BLaER1 (cell line): ENCODE measurements around the gene COQ5.

Source experiments
- H3K27ac ChIP-seq: shearing (Covaris generic); formaldehyde crosslinking; 2 replicates; pipeline ENCODE4 v1.8.1; 2022
- H3K27me3 ChIP-seq: shearing (Covaris generic); formaldehyde crosslinking; 2 replicates; pipeline ENCODE4 v1.8.1; 2022
- H3K36me3 ChIP-seq: shearing (Covaris generic); formaldehyde crosslinking; 2 replicates; pipeline ENCODE4 v1.8.1; 2022
- H3K4me1 ChIP-seq: shearing (Covaris generic); formaldehyde crosslinking; 2 replicates; pipeline ENCODE4 v1.8.1; 2022
- H3K4me2 ChIP-seq: shearing (Covaris generic); formaldehyde crosslinking; 2 replicates; pipeline ENCODE4 v1.8.1; 2022
- H3K4me3 ChIP-seq: shearing (Covaris generic); formaldehyde crosslinking; 2 replicates; pipeline ENCODE4 v1.8.1; 2022
- H3K9ac ChIP-seq: shearing (Covaris generic); formaldehyde crosslinking; 2 replicates; pipeline ENCODE4 v1.8.1; 2022
- H3K9me3 ChIP-seq: shearing (Covaris generic); formaldehyde crosslinking; 2 replicates; pipeline ENCODE4 v1.8.1; 2022
- H4K20me1 ChIP-seq: shearing (Covaris generic); formaldehyde crosslinking; 2 replicates; pipeline ENCODE4 v1.8.1; 2022
- Cebpa-rat ChIP-seq: shearing (Covaris generic); IDR thresholded peaks from 2 replicates; pipeline ENCODE4 v1.8.1; 2022

COQ5 gene

DNA sequence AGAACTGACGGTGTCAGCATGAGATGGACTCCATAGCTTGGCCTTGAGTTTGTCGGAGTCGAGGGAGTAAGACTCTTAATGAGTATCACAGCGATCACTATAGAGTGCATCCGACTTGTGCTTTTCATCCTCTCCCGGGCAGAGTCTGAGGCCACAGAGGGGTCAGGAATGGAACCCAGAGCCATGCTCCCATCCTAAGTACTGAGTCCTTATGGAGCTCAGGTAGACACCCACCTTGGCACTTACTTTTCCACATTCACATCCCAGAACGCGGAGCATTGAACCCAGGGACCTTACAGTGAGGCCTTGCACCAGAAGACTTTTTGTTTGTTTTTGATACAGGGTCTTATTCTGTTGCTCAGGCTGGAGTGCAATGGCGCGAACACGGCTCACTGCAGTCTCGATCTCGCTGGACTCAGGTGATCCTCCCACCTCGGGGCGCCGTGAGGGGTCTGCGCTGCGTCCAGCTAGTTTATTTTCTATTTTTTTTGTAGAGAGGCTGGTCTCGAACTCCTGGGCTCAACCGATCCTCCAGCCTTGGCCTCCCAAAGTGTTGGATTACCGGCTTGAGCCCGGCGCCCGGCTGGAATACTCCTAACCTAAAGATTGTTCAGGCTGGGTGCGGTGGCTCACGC is 58.7 kb downstream of the COQ5 start:
- Histone ChIP-seq H3K9me3 (no peaks in the 10 kb centered on the region), H3K4me1 (peaks cover 53% of the 10 kb centered on the region), H3K4me2 (peak overlapping the region; percentile 92), H3K27me3 (no peaks in the 10 kb centered on the region), H3K27ac (peak overlapping the region; percentile 97), H3K36me3 (peaks cover 25% of the 10 kb centered on the region), H4K20me1 (peaks cover 38% of the 10 kb centered on the region), H3K9ac (peak overlapping the region; percentile 96), H3K4me3 (peak overlapping the region; percentile 96)
- TF ChIP-seq Cebpa-rat = no peak

- Histone ChIP-seq H3K4me1 (peaks cover 48% of the 10 kb centered on the region), H3K9ac (peak within 1 kb of the TSS; percentile 96), H3K4me2 (peak within 1 kb of the TSS; percentile 92), H3K9me3 (no peaks in the 10 kb centered on the region), H3K36me3 (peaks cover 32% of the 10 kb centered on the region), H3K27ac (peak within 1 kb of the TSS; percentile 97), H3K27me3 (no peaks in the 10 kb centered on the region), H3K4me3 (peak within 1 kb of the TSS; percentile 96), H4K20me1 (peaks cover 45% of the 10 kb centered on the region)
- no peak for TF ChIP-seq Cebpa-rat
These were observed 59.4 kb downstream of the COQ5 start, which contains the start of gene SRSF9 for GRCh38 chr12:120469450-120470149. Gene SRSF9, minus strand, starts transcription at chr12:120469748. Its CDS starts 139 bp downstream, at chr12:120469609.

GRCh38 chr12:120468821-120469449 is 60.0 kb downstream of the COQ5 start:
- Histone ChIP-seq H3K36me3 (peaks cover 39% of the 10 kb centered on the region), H4K20me1 (peaks cover 51% of the 10 kb centered on the region), H3K4me3 (peak overlapping the region; percentile 96), H3K9ac (peak overlapping the region; percentile 96), H3K4me2 (peak overlapping the region; percentile 92), H3K9me3 (no peaks in the 10 kb centered on the region), H3K4me1 (peaks cover 46% of the 10 kb centered on the region), H3K27ac (peak overlapping the region; percentile 97), H3K27me3 (no peaks in the 10 kb centered on the region)
- TF ChIP-seq Cebpa-rat = no peak

DNA sequence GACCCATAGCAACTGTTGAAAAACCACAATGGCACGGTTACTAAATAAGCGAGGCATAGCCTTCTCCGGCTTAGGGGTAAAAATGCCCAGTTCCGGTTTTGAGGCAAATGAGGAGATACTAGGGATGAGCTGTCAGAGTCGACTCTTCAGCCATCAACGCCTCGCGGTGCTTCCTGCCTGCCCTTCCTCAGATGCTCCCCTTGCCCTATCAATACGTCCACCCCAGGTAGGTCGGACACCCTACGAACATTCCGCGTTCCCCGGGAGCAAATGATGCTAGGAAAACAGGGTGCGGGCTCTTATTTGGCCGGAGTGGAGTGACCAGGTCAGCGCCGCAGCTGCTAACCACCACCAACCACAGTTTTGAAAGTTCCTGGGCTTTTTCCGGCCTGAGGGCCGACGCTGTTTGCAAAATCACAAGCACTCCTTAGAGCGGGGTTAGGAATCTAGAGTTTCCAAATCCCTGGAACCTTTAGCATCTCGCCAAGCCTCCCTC is 60.6 kb downstream of the COQ5 start:
- Histone ChIP-seq H3K9me3 (no peaks in the 10 kb centered on the region), H3K27me3 (no peaks in the 10 kb centered on the region), H3K4me3 (peak overlapping the region; percentile 96), H3K27ac (peak overlapping the region; percentile 97), H3K4me2 (peak overlapping the region; percentile 91), H4K20me1 (peaks cover 57% of the 10 kb centered on the region), H3K9ac (peak overlapping the region; percentile 96), H3K36me3 (peaks cover 44% of the 10 kb centered on the region), H3K4me1 (peaks cover 46% of the 10 kb centered on the region)
- no peak for TF ChIP-seq Cebpa-rat

DNA sequence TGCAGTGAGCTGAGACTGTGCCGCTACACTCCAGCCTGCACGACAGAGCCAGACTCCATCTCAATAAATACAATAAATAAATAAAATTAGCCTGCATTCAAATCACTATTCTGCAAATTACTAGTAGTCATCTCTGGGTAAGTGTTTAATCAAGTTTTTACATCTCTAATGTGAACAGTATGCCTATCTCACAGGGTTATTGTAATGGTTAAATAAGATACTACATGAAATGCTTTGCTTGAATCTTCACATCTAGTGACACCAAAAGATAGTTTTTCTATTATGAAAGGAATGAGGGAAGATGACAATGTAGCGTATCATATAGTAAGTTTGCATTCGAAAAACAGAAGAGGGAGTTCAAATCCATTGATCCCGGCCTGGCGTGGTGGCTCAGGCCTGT is 61.5 kb downstream of the COQ5 start:
- Histone ChIP-seq H3K4me1 (peaks cover 46% of the 10 kb centered on the region), H3K4me3 (no peak overlapping the region; the same call in 1 of the 2 replicates), H3K27me3 (no peaks in the 10 kb centered on the region), H3K9ac (peak overlapping the region; percentile 96; the same call in 1 of the 2 replicates), H3K9me3 (no peaks in the 10 kb centered on the region), H3K36me3 (peaks cover 54% of the 10 kb centered on the region), H3K27ac (no peak overlapping the region), H3K4me2 (peak overlapping the region; percentile 91), H4K20me1 (peaks cover 66% of the 10 kb centered on the region)
- no peak for TF ChIP-seq Cebpa-rat

DNA sequence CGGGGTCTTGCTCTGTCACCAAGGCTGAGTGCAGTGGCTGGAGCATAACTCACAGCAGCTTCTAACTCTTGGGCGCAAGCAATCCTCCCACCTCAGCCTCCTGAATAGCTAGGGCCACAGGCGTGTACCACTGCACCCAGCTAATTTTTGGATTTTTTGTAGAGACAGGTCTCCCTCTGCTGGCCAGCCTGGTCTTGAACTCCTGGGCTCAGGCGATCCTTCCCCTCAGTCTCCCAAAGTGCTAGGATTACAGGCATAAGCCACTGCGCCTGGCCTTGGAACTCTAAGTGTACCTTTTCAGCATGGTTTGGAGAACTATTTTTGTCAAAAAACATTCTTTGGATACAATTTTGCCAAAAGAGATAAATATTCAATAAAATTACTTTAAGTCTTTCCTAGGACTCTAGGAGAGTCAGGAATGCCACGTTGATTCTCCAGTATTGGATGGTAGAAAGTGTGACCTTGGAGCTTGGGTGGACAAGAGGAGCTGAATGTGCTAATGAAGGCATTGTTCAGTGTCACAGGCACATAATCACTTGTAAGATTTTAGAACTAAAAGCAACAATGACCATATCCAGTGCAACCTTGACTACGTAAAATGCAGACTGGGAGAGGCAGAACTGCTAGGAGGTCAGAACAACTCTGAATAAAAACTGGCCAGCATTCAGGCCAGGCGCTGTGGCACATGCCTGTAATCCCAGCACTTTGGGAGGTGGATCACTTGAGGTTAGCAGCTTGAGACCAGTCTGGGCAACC is 62.2 kb downstream of the COQ5 start:
- Histone ChIP-seq H3K9ac (0 out of 2 replicates have a peak overlapping the region, but pooled peaks have one; percentile 26), H3K4me1 (peaks cover 40% of the 10 kb centered on the region), H3K4me2 (peak overlapping the region; percentile 91), H4K20me1 (peaks cover 73% of the 10 kb centered on the region), H3K27ac (no peak overlapping the region), H3K27me3 (no peaks in the 10 kb centered on the region), H3K4me3 (no peak overlapping the region), H3K9me3 (no peaks in the 10 kb centered on the region), H3K36me3 (peaks cover 61% of the 10 kb centered on the region)
- no peak for TF ChIP-seq Cebpa-rat

DNA sequence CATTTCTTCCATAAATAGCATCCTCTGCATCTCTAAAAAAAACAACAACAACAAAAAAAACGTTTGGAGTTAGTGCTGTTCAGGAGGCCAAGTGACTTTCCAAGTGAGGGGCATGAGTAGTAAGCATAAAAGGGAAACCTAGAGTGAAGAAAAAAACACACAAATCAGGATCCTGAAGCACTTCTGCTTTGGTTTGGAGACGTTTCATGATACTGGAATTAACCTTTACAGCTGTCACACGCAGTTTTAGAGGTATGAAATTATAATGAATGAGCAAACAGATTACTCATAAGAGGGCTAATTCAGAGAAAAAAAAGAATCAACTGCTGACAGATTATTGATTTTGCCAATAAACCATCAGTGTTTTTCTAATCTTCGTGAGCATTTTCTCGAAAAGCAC is 63.2 kb downstream of the COQ5 start:
- Histone ChIP-seq H3K4me3 (no peak overlapping the region), H3K4me1 (peaks cover 30% of the 10 kb centered on the region), H3K27me3 (no peaks in the 10 kb centered on the region), H3K4me2 (no peak overlapping the region), H4K20me1 (peaks cover 83% of the 10 kb centered on the region), H3K36me3 (peaks cover 71% of the 10 kb centered on the region), H3K9ac (no peak overlapping the region), H3K27ac (no peak overlapping the region), H3K9me3 (no peaks in the 10 kb centered on the region)
- TF ChIP-seq Cebpa-rat = no peak

GRCh38 chr12:120463712-120464111 is 65.2 kb downstream of the COQ5 start:
- no peak for TF ChIP-seq Cebpa-rat
- no peak overlapping the region for H3K4me2 ChIP-seq
- peaks cover 100% of the 10 kb centered on the region for H4K20me1 ChIP-seq
- no peak overlapping the region for H3K9ac ChIP-seq
- H3K36me3 ChIP-seq = peaks cover 91% of the 10 kb centered on the region
- H3K27ac ChIP-seq = no peak overlapping the region
- no peak overlapping the region for H3K4me3 ChIP-seq
- H3K4me1 ChIP-seq = peaks cover 24% of the 10 kb centered on the region
- H3K9me3 ChIP-seq = no peaks in the 10 kb centered on the region
- no peaks in the 10 kb centered on the region for H3K27me3 ChIP-seq

DNA sequence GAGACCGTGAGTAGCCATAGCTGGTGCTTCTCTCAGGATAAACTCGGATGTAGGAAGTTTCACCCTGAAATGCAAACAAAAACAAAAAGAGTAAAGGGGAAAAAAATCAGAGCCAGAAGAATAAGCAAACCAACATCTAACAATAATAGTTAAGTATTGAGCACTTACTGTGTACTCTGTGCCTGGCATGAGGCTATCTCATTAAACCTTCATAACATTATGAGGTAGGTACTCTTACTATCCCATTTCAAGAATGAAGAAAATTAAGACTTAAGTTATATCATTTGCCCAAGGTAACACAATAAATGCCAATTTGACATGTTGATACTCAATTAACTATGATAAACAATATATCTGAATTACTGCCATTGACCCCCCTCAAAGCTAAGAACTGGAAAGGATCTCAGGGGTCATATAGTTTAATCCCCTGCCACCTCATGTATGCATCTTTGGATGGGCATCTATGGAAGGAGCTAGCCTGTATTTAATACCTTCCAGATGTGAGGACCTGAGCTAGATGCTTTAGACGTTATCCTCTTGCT is 66.8 kb downstream of the COQ5 start:
- TF ChIP-seq Cebpa-rat = no peak
- Histone ChIP-seq H3K27ac (no peak overlapping the region), H3K9ac (no peak overlapping the region), H3K9me3 (no peaks in the 10 kb centered on the region), H4K20me1 (peaks cover 100% of the 10 kb centered on the region), H3K4me2 (no peak overlapping the region), H3K4me3 (no peak overlapping the region), H3K36me3 (peaks cover 100% of the 10 kb centered on the region), H3K4me1 (peaks cover 13% of the 10 kb centered on the region), H3K27me3 (no peaks in the 10 kb centered on the region)
